Mesothelial cell of epicardium (in vitro differentiated cells): ENCODE measurements around the gene MAST3. TPM values are rescaled to one million over a fixed set of nuclear protein-coding genes. Genes with fewer than 3 reads are reported as not detected.
"Not testable (repeated sequence)": the region's sequence is repeated elsewhere in the genome, so short reads cannot be mapped to it uniquely, and the experiment has no call there.

Source experiments
- DNase-seq, 2 experiments: peaks; one replicate each; pipeline ENCODE4 v3.0.0; 2021; ENCODE audit warnings: low spot score in 2 of 2; ENCODE audit not compliant: unreplicated experiment in 2 of 2
- H3K27ac Mint-ChIP-seq: 2 replicates; pipeline ENCODE4 v1.8.0; 2021; ENCODE audit warnings: mixed read lengths
- H3K27me3 Mint-ChIP-seq: 2 replicates; pipeline ENCODE4 v1.8.0; 2021; ENCODE audit warnings: low read depth, mixed read lengths
- H3K36me3 Mint-ChIP-seq: 2 replicates; pipeline ENCODE4 v1.8.0; 2021; ENCODE audit warnings: mixed read lengths
- H3K4me1 Mint-ChIP-seq: 2 replicates; pipeline ENCODE4 v1.8.0; 2021; ENCODE audit warnings: mixed read lengths
- H3K4me3 Mint-ChIP-seq: 2 replicates; pipeline ENCODE4 v1.8.0; 2021; ENCODE audit warnings: mild to moderate bottlenecking, moderate library complexity, mixed read lengths
- H3K9me3 Mint-ChIP-seq: 2 replicates; pipeline ENCODE4 v1.8.0; 2021; ENCODE audit warnings: mixed read lengths
- total RNA-seq: library from RNA; stranded (reverse); gene quantifications from 3 replicates; pipeline ENCODE4 v1.2.1, GENCODE V29; 2021
- TF ChIP-seq, protein P1 (sequence below): fragments of 200-600 bp; sonication (generic); IDR thresholded peaks from one replicate; pipeline ENCODE4 v1.5.0; 2021; ENCODE audit warnings: antibody characterized with exemption; ENCODE audit not compliant: unreplicated experiment

Gene MAST3
- total RNA-seq, 1 donor from 2014 or later, result 16.0 TPM

GRCh38 chr19:18086590-18087138, 10.9 kb upstream of the MAST3 start, which contains the start of gene IL12RB1:
IL12RB1 (minus strand) TSS chr19:18086934; CDS start chr19:18086823, 111 bp downstream.
- H3K4me1 Mint-ChIP-seq, result no peaks in the 10 kb centered on the region
- no peak within 1 kb of the TSS for H3K27ac Mint-ChIP-seq
- no peak within 1 kb of the TSS for H3K4me3 Mint-ChIP-seq
- TF ChIP-seq, protein P1, sequence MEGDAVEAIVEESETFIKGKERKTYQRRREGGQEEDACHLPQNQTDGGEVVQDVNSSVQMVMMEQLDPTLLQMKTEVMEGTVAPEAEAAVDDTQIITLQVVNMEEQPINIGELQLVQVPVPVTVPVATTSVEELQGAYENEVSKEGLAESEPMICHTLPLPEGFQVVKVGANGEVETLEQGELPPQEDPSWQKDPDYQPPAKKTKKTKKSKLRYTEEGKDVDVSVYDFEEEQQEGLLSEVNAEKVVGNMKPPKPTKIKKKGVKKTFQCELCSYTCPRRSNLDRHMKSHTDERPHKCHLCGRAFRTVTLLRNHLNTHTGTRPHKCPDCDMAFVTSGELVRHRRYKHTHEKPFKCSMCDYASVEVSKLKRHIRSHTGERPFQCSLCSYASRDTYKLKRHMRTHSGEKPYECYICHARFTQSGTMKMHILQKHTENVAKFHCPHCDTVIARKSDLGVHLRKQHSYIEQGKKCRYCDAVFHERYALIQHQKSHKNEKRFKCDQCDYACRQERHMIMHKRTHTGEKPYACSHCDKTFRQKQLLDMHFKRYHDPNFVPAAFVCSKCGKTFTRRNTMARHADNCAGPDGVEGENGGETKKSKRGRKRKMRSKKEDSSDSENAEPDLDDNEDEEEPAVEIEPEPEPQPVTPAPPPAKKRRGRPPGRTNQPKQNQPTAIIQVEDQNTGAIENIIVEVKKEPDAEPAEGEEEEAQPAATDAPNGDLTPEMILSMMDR, result no peak
- H3K36me3 Mint-ChIP-seq, result no peaks in the 10 kb centered on the region
- peaks cover 15% of the 10 kb centered on the region for H3K27me3 Mint-ChIP-seq
- DNase-seq, result no peak
- H3K9me3 Mint-ChIP-seq, result no peaks in the 10 kb centered on the region

GRCh38 chr19:18089096-18089541, 8.5 kb upstream of the MAST3 start:
- H3K9me3 Mint-ChIP-seq, H3K4me3 Mint-ChIP-seq, H3K27ac Mint-ChIP-seq, DNase-seq, H3K36me3 Mint-ChIP-seq, H3K27me3 Mint-ChIP-seq, H3K4me1 Mint-ChIP-seq: not testable (repeated sequence)

DNA sequence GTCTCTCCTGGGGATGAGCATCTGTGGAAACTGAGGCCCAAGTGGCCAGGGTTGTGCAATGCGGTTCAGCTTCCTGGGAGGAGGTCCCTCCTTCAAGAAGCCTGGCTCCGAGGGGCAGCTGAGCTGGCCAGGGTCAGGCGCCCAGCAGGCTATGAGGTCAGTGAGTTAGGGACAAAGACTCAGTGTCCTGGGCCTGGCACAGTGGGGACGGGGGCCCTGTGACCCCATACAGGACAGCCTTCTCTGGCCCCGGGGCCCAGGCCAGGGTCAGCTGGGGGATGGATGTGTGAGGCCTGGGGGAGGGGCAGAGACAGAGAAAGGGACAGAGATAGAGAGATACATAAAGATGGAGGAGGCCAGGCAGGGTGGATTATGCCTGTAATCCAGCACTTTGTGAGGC, 7.9 kb upstream of the MAST3 start:
- H3K4me1 Mint-ChIP-seq, result no peaks in the 10 kb centered on the region
- no peak overlapping the region for H3K27ac Mint-ChIP-seq
- peaks cover 4% of the 10 kb centered on the region for H3K27me3 Mint-ChIP-seq
- no peaks in the 10 kb centered on the region for H3K9me3 Mint-ChIP-seq
- TF ChIP-seq, protein P1, result no peak
- no peaks in the 10 kb centered on the region for H3K36me3 Mint-ChIP-seq
- H3K4me3 Mint-ChIP-seq, result no peak overlapping the region
- DNase-seq, result no peak

- no peak for DNase-seq
- Mint-ChIP-seq H3K27ac (no peak overlapping the region), H3K4me1 (no peaks in the 10 kb centered on the region), H3K4me3 (no peak overlapping the region), H3K27me3 (peaks cover 4% of the 10 kb centered on the region), H3K9me3 (no peaks in the 10 kb centered on the region), H3K36me3 (no peaks in the 10 kb centered on the region)
- TF ChIP-seq, protein P1, result no peak
These were observed 6.9 kb upstream of the MAST3 start for GRCh38 chr19:18090545-18091216.

DNA sequence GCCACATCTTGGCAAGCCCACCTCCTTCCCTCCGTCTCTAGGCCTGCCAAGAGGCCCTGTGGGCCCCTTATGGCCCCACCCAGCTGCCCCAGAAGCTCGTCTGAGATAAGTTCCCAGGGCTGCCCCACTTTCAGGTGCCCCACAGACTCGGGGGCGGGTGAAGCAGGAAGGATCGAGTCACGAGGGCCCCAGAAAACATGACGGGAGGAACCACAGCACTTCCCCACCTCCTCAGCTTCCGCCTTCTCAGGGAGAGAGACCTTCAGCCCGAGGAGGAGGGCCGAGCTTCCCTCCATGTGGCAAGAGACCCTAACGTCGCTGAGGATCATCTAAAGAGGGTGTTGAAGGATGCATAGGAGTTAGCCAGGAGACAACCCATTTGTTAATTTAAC, 6.4 kb upstream of the MAST3 start:
- Mint-ChIP-seq H3K4me3 (no peak overlapping the region), H3K36me3 (no peaks in the 10 kb centered on the region), H3K27me3 (peaks cover 7% of the 10 kb centered on the region), H3K27ac (no peak overlapping the region), H3K9me3 (no peaks in the 10 kb centered on the region), H3K4me1 (no peaks in the 10 kb centered on the region)
- TF ChIP-seq, protein P1, result no peak
- DNase-seq, result no peak

- no peaks in the 10 kb centered on the region for H3K36me3 Mint-ChIP-seq
- no peak overlapping the region for H3K27ac Mint-ChIP-seq
- H3K9me3 Mint-ChIP-seq, result no peaks in the 10 kb centered on the region
- no peak overlapping the region for H3K4me3 Mint-ChIP-seq
- peaks cover under 1% of the 10 kb centered on the region for H3K4me1 Mint-ChIP-seq
- TF ChIP-seq, protein P1, result no peak
- H3K27me3 Mint-ChIP-seq, result peaks cover 15% of the 10 kb centered on the region
- DNase-seq, result no peak
These were observed 4.0 kb upstream of the MAST3 start for GRCh38 chr19:18093439-18094161.
